Spleen (tissue), 11 donors: ENCODE data around the gene MYO9A. TPM values are rescaled to one million over a fixed set of nuclear protein-coding genes. Genes with fewer than 3 reads are reported as not detected.
"Not testable (repeated sequence)": the region's sequence is repeated elsewhere in the genome, so short reads cannot be mapped to it uniquely, and the experiment has no call there.

Experiments used
- DNase-seq: peaks from one replicate; pipeline ENCODE4 v3.0.0-alpha.2; 2020
- H3K27ac ChIP-seq, 8 donors: fragments of 200-600 bp; sonication (generic) in 7 of 8; 1 replicate in 4 of 8; 2 replicates in 4 of 8; pipeline versions ENCODE4 v1.5.0 to v1.8.0; 2016 to 2021; ENCODE audit warnings: inconsistent platforms in 4 of 8, mild to moderate bottlenecking in 4 of 8, moderate library complexity in 1 of 8
- H3K27me3 ChIP-seq, 7 donors: fragments of 200-600 bp; sonication (generic) in 6 of 7; replicated peaks in 1 of 7; 1 replicate in 4 of 7; 2 replicates in 3 of 7; pipeline versions ENCODE4 v1.5.0 to v1.8.0; 2016 to 2021; ENCODE audit warnings: inconsistent platforms in 3 of 7, mild to moderate bottlenecking in 1 of 7
- H3K36me3 ChIP-seq, 6 donors: fragments of 200-600 bp; sonication (generic) in 5 of 6; 1 replicate in 4 of 6; 2 replicates in 2 of 6; pipeline versions ENCODE4 v1.5.0 to v1.8.0; 2016 to 2021; ENCODE audit warnings: inconsistent platforms in 2 of 6
- H3K4me1 ChIP-seq, 6 donors: fragments of 200-600 bp; sonication (generic) in 5 of 6; 1 replicate in 3 of 6; 2 replicates in 3 of 6; pipeline versions ENCODE4 v1.5.0 to v1.8.0; 2016 to 2021; ENCODE audit warnings: inconsistent platforms in 3 of 6
- H3K4me3 ChIP-seq, 8 donors: fragments of 200-600 bp; sonication (generic) in 7 of 8; 1 replicate in 4 of 8; 2 replicates in 4 of 8; pipeline versions ENCODE4 v1.5.0 to v1.8.0; 2016 to 2021; ENCODE audit warnings: inconsistent platforms in 4 of 8, mild to moderate bottlenecking in 4 of 8, moderate library complexity in 2 of 8
- H3K9me3 ChIP-seq, 8 donors: fragments of 200-600 bp; sonication (generic) in 7 of 8; 1 replicate in 4 of 8; 2 replicates in 4 of 8; pipeline versions ENCODE4 v1.5.0 to v1.8.0; 2016 to 2021; ENCODE audit warnings: inconsistent platforms in 4 of 8
- CTCF ChIP-seq, 11 experiments: fragments of 200-600 bp in 7 of 11; fragments of 450-650 bp in 4 of 11; sonication (generic) in 4 of 11; IDR thresholded peaks in 8 of 11; conservative IDR thresholded peaks in 3 of 11; 1 replicate in 7 of 11; 2 replicates in 4 of 11; pipeline versions ENCODE4 v1.4.0 to v1.8.0; 2016 to 2021; ENCODE audit warnings: antibody characterized with exemption in 11 of 11, inconsistent platforms in 4 of 11, mild to moderate bottlenecking in 1 of 11
- POLR2A ChIP-seq, 3 donors: fragments of 450-650 bp; IDR thresholded peaks; one replicate each; pipeline ENCODE4 v1.5.1; 2017; ENCODE audit warnings: antibody characterized with exemption in 3 of 3, mild to moderate bottlenecking in 1 of 3
- POLR2AphosphoS5 ChIP-seq, 3 donors: sonication (generic); formaldehyde crosslinking; IDR thresholded peaks; one replicate each; pipeline ENCODE4 v1.5.1; 2017; ENCODE audit warnings: antibody characterized with exemption in 3 of 3
- WGBS, 5 donors: extraction: QIAGEN DNeasy Blood & Tissue Kit in 3 of 5; methylation state at CpG; one replicate each; pipeline versions ENCODE4 v1.1.5 to v1.1.7; 2013 to 2018; 5-methylcytosine and 5-hydroxymethylcytosine counted together
- intact Hi-C: fragments of 100-400 bp; cut with DNase I; formaldehyde crosslinking; loops from one replicate; pipeline ENCODE4 v1.15.0; 2023; ENCODE audit warnings: low total_unique reads
- polyA plus RNA-seq, 3 donors: library from polyadenylated mRNA; stranded (reverse); fragments of 200-250 nt; gene quantifications; one replicate each; pipeline ENCODE4 v1.2.1, GENCODE V29; 2013
- total RNA-seq, 7 donors: library from RNA; depleted of rRNA in 3 of 7; stranded (reverse); fragments of >200 nt in 3 of 7; fragmentation: NEBNext Ultra II Directional in 4 of 7; extraction: Animal tissue kit (Norgen Biotek cat#: 25700) in 4 of 7; gene quantifications; one replicate each; pipeline versions ENCODE4 v1.1.0 to v1.2.1, GENCODE V29; 2016 to 2021
- donor health status: healthy with polysubstance abuse.
- donor health status: DM: no; HTN: no; CAD: no; lungs with moderate emphysema.
- donor health status: DM: no; HTN: no; CAD: no.
- donor health status: Bipolar disorder and iron deficiency.
- donor health status: healthy.
- donor health status: DM: no; HTN: no; CAD: no.
- donor health status: DM: yes; HTN: yes; CAD: no.

MYO9A gene
- total and polyA plus RNA-seq, 10 donors = 1.7 to 80.9 (median 50.9) TPM

- no peak overlapping the region for H3K27ac ChIP-seq
- H3K36me3 ChIP-seq = no peaks in the 10 kb centered on the region
- WGBS, 5 donors = 92 to 100% (median 96%) methylated on average over 1 of the region's 1 CpG
- TF ChIP-seq POLR2A (IDR thresholded peaks at IDR 0.05) = no peak
- no peak for TF ChIP-seq CTCF (IDR thresholded peaks at IDR 0.05 in 8 of 11, conservative IDR thresholded peaks at IDR 0.05 in 3 of 11)
- TF ChIP-seq POLR2AphosphoS5 (IDR thresholded peaks at IDR 0.05) = no peak
- intact Hi-C loops = no loop called here
- H3K4me3 ChIP-seq = no peak overlapping the region
- peaks cover 0 to 7% (median 1%) of the 10 kb centered on the region in 6 donors for H3K4me1 ChIP-seq
- H3K27me3 ChIP-seq = no peaks in the 10 kb centered on the region
- no peaks in the 10 kb centered on the region for H3K9me3 ChIP-seq
- no peak for DNase-seq
These were observed 40.0 kb downstream of the MYO9A start for GRCh38 chr15:72077950-72078349.

GRCh38 chr15:72074335-72075060, 43.5 kb downstream of the MYO9A start:
- no peak for DNase-seq
- WGBS, 5 donors = 80 to 89% (median 88%) methylated on average over 5 of the region's 5 CpGs
- Histone ChIP-seq H3K9me3 (no peaks in the 10 kb centered on the region), H3K36me3 (no peaks in the 10 kb centered on the region), H3K27me3 (no peaks in the 10 kb centered on the region), H3K4me1 (peaks cover 0 to 16% (median 1%) of the 10 kb centered on the region in 6 donors), H3K27ac (no peak overlapping the region), H3K4me3 (no peak overlapping the region)
- intact Hi-C loops = no loop called here
- no peak for TF ChIP-seq CTCF (IDR thresholded peaks at IDR 0.05 in 8 of 11, conservative IDR thresholded peaks at IDR 0.05 in 3 of 11)
- no peak for TF ChIP-seq POLR2A (IDR thresholded peaks at IDR 0.05)
- TF ChIP-seq POLR2AphosphoS5 (IDR thresholded peaks at IDR 0.05) = no peak

- H3K36me3 ChIP-seq, H3K9me3 ChIP-seq, H3K27me3 ChIP-seq, H3K4me1 ChIP-seq, H3K27ac ChIP-seq, H3K4me3 ChIP-seq, intact Hi-C loops, DNase-seq: not testable (repeated sequence)
- 78 to 87% (median 81%) methylated on average over 8 of the region's 8 CpGs for WGBS, 5 donors
These were observed 46.5 kb downstream of the MYO9A start for GRCh38 chr15:72071448-72071825.

- Histone ChIP-seq H3K4me1 (peaks cover 0 to 9% (median 0%) of the 10 kb centered on the region in 6 donors), H3K27ac (no peak overlapping the region)
- no peak for DNase-seq
These were observed 47.0 kb downstream of the MYO9A start for GRCh38 chr15:72070817-72071447.

More at GRCh38 chr15:72070817-72071447, 47.0 kb downstream of the MYO9A start:
- no peak overlapping the region for H3K4me3 ChIP-seq
- WGBS, 5 donors = 59 to 91% (median 75%) methylated on average over 1 of the region's 1 CpG
- no peaks in the 10 kb centered on the region for H3K36me3 ChIP-seq
- no peaks in the 10 kb centered on the region for H3K27me3 ChIP-seq
- no peaks in the 10 kb centered on the region for H3K9me3 ChIP-seq
- intact Hi-C loops = no loop called here
- no peak for TF ChIP-seq POLR2A (IDR thresholded peaks at IDR 0.05)
- no peak for TF ChIP-seq POLR2AphosphoS5 (IDR thresholded peaks at IDR 0.05)
- TF ChIP-seq CTCF (IDR thresholded peaks at IDR 0.05 in 8 of 11, conservative IDR thresholded peaks at IDR 0.05 in 3 of 11) = no peak
